Mucosa of stomach (tissue), 1 donor: Measurements from ENCODE around the gene SMIM9.
"Not testable (repeated sequence)": the region's sequence is repeated elsewhere in the genome, so short reads cannot be mapped to it uniquely, and the experiment has no call there.

Source experiments
- H3K27me3 ChIP-seq: one replicate; pipeline ENCODE4 v1.7.0; 2013; ENCODE audit warnings: mild to moderate bottlenecking, low read length; ENCODE audit not compliant: control insufficient read depth, insufficient read depth
- H3K36me3 ChIP-seq: one replicate; pipeline ENCODE4 v1.7.0; 2013; ENCODE audit warnings: low read length; ENCODE audit not compliant: control insufficient read depth, insufficient read depth
- H3K4me1 ChIP-seq: one replicate; pipeline ENCODE4 v1.7.0; 2013; ENCODE audit warnings: mild to moderate bottlenecking, low read length; ENCODE audit not compliant: control insufficient read depth, insufficient read depth
- H3K4me3 ChIP-seq: one replicate; pipeline ENCODE4 v1.7.0; 2013; ENCODE audit warnings: low read length
- H3K9ac ChIP-seq: one replicate; pipeline ENCODE4 v1.7.0; 2013; ENCODE audit warnings: mild to moderate bottlenecking, low read length, moderate library complexity
- H3K9me3 ChIP-seq: one replicate; pipeline ENCODE4 v1.7.0; 2013; ENCODE audit warnings: mild to moderate bottlenecking, low read length, moderate library complexity; ENCODE audit not compliant: control insufficient read depth
- donor health status: Pancreatic carcinoma.

SMIM9 gene

DNA sequence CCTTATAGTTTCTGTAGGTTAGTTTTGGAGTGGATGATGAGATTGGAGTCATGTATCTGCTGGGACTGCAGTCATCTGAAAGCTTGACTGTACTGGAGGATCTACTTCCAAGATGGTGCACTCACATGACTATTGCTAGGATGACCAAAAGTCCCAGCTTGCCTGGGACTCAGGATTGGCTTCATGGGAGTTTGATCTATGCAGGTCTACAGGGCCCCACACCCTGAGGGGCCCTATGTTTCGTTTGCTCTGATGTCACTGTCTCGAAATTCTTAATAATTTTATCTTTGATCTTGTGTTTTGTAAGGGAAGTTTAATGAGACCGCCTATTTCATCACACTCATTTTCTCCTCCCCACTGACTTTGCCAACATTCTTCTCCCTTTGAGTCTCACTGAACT is at the start of gene SMIM9:
SMIM9 (minus strand) TSS at position 101 of the 400 bp plus-strand sequence. CDS start 3,806 bp downstream, outside the sequence.
- Histone ChIP-seq H3K9ac (no peak within 1 kb of the TSS), H3K4me3 (no peak within 1 kb of the TSS), H3K4me1 (no peaks in the 10 kb centered on the region), H3K36me3 (no peaks in the 10 kb centered on the region), H3K9me3 (no peaks in the 10 kb centered on the region), H3K27me3 (no peaks in the 10 kb centered on the region)

GRCh38 chrX:154884069-154884468 is 49.6 kb upstream of the SMIM9 start:
- H3K4me3 ChIP-seq, H3K27me3 ChIP-seq, H3K9me3 ChIP-seq: not testable (repeated sequence)

GRCh38 chrX:154873329-154873728 is 38.9 kb upstream of the SMIM9 start:
- Histone ChIP-seq H3K36me3 (no peaks in the 10 kb centered on the region), H3K27me3 (no peaks in the 10 kb centered on the region)

More at GRCh38 chrX:154884069-154884468, 49.6 kb upstream of the SMIM9 start:
- not testable (repeated sequence) for H3K36me3 ChIP-seq, H3K4me1 ChIP-seq, H3K9ac ChIP-seq

DNA sequence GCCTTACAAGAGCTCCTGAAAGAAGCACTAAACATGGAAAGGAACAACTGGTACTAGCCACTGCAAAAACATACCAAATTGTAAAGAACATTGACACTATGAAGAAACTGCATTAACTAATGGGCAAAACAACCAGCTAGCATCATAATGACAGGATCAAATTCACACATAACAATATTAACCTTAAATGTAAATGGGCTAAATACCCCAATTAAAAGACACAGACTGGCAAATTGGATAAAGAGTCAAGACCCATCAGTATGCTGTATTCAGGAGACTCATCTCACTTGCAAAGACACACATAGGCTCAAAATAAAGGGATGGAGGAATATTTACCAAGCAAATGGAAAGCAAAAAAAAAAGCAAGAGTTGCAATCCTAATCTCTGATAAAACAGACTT is 34.1 kb upstream of the SMIM9 start:
- H3K36me3 ChIP-seq, H3K9me3 ChIP-seq, H3K4me1 ChIP-seq, H3K9ac ChIP-seq, H3K27me3 ChIP-seq, H3K4me3 ChIP-seq: not testable (repeated sequence)

More at GRCh38 chrX:154873329-154873728, 38.9 kb upstream of the SMIM9 start:
- Histone ChIP-seq H3K9ac (no peak overlapping the region), H3K4me3 (no peak overlapping the region), H3K4me1 (no peaks in the 10 kb centered on the region), H3K9me3 (no peaks in the 10 kb centered on the region)

DNA sequence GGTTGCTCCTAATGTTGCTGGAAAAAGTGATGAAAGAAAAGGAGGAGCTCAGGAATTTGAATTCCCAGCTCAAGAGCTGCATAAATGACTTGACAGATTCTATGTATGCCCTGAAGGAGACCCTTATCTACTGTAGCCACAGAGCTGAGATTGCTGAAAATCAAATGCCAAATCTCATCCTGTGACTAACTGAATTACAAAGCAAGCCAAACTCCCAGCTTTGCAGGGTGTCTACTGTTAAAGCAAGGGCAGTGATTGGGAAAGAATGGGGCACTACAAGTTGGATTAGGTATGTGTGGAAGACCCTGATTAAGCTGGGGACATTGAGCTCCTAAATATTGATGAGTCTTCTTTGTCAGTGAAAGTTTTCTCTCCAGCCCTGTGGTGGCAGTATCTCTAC is 20.8 kb upstream of the SMIM9 start:
- Histone ChIP-seq H3K36me3 (no peaks in the 10 kb centered on the region), H3K4me1 (no peaks in the 10 kb centered on the region), H3K4me3 (no peak overlapping the region), H3K27me3 (no peaks in the 10 kb centered on the region), H3K9me3 (no peaks in the 10 kb centered on the region), H3K9ac (no peak overlapping the region)

DNA sequence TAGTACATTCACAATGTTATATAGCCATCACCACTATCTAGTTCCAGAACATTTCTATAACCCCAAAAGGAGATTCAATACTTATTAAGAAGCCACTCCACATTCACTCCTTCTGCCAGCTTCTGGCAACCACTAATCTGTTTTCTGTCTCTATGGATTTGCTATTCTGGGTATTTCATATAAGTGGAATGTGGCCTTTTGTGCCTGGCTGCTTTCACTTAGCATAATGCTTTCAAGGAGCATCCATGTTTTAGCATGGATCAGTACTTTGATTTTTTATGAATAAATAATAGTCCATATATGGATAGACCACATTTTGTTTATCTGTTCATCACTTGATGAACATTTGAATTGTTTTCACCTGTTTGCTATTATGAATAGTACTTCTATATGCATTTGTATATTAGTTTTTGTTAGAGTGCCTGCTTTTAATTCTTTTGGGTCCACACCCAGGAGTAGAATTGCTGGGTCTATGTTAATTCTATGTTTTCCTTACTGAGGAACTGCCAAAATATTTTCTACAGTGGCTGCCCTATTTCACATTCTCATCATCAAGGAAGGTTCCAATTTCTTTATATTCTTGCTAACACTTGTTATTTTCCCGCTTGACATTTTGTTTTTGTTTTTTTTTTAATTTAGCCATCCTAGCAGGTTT is 16.6 kb upstream of the SMIM9 start:
- Histone ChIP-seq H3K4me3 (no peak overlapping the region), H3K27me3 (no peaks in the 10 kb centered on the region), H3K9me3 (no peaks in the 10 kb centered on the region), H3K9ac (no peak overlapping the region), H3K36me3 (no peaks in the 10 kb centered on the region), H3K4me1 (no peaks in the 10 kb centered on the region)

DNA sequence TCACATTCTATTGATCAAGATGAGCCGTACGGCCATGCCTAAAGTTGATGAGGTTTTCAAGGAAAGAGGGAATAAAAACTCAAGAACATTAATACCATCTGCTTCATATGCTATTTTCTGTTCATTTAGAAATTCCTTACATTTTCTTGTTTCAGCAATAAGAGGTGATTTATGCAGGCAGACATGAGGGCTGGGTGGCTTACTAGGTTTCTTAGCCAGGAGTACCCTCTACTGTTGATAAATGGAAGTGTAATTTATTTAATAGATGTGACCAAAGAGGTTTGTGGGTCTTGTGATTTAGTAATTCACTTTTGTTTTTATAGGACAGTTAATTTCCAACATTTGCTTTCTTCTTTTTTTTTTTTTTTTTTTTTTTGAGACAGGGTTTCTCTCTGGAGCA is 6.4 kb upstream of the SMIM9 start:
- Histone ChIP-seq H3K4me3 (no peak overlapping the region), H3K27me3 (no peaks in the 10 kb centered on the region), H3K9ac (no peak overlapping the region), H3K36me3 (no peaks in the 10 kb centered on the region), H3K4me1 (no peaks in the 10 kb centered on the region), H3K9me3 (no peaks in the 10 kb centered on the region)

DNA sequence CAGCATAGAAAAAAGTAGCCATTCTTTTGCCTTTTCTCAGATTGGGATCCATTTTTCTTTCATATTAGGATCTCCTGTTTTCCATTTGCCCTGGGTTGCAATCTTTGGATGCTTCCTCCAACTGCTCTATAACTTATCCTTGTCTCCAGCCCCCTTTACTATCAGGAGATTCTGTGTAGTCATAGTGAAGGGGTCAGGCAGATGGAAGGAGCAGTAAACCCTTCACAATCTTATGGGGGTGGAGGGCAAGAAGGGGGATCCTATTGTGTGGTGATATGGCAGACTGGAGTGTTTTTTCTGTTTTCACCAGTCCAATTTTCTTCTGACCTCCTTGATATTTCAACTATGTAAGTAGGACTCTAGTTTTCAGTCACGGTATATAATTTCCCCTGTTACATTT is 1.7 kb upstream of the SMIM9 start:
- no peaks in the 10 kb centered on the region for H3K27me3 ChIP-seq
- H3K4me3 ChIP-seq = no peak overlapping the region
- H3K36me3 ChIP-seq = no peaks in the 10 kb centered on the region
- no peaks in the 10 kb centered on the region for H3K4me1 ChIP-seq
- H3K9me3 ChIP-seq = no peaks in the 10 kb centered on the region
- no peak overlapping the region for H3K9ac ChIP-seq

DNA sequence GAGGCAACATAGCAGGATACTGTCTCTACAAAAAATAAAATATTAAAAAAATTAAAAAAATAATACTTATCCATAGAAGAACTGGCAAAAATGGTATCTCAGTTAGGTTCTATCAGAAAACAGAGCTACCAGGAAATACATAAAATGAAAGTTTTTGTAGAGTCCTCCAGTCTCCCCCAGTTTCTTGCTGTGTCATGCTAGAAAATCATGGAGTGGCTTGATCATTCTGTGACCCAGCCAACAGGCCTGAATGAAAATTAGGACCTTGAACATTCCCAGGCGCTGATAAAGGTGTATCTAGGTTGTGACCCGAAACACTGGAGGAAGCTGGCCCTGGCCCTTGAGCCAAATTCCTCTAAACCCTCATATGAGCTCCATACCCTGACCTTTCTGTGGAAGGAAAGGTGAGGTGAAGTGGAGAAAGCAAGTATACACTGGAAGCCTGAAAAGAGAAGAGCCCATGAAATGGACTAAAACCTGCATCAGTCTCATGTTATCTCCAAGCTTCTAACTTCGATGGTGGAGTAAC is 652 bp downstream of the SMIM9 start:
- H3K27me3 ChIP-seq = no peaks in the 10 kb centered on the region
- no peak overlapping the region for H3K9ac ChIP-seq
- no peak overlapping the region for H3K4me3 ChIP-seq
- H3K36me3 ChIP-seq = no peaks in the 10 kb centered on the region
- H3K4me1 ChIP-seq = no peaks in the 10 kb centered on the region
- H3K9me3 ChIP-seq = no peaks in the 10 kb centered on the region

GRCh38 chrX:154829926-154830442 is 4.5 kb downstream of the SMIM9 start:
- Histone ChIP-seq H3K9ac (no peak overlapping the region), H3K4me1 (no peaks in the 10 kb centered on the region), H3K36me3 (no peaks in the 10 kb centered on the region), H3K4me3 (no peak overlapping the region), H3K9me3 (no peaks in the 10 kb centered on the region), H3K27me3 (no peaks in the 10 kb centered on the region)

- Histone ChIP-seq H3K9me3 (no peaks in the 10 kb centered on the region), H3K36me3 (no peaks in the 10 kb centered on the region), H3K27me3 (no peaks in the 10 kb centered on the region), H3K9ac (no peak overlapping the region), H3K4me3 (no peak overlapping the region), H3K4me1 (no peaks in the 10 kb centered on the region)
These were observed 5.3 kb downstream of the SMIM9 start for GRCh38 chrX:154829134-154829533.

- no peaks in the 10 kb centered on the region for H3K27me3 ChIP-seq
- H3K4me3 ChIP-seq = no peak overlapping the region
- no peak overlapping the region for H3K9ac ChIP-seq
These were observed 6.5 kb downstream of the SMIM9 start for GRCh38 chrX:154828016-154828408.

More at GRCh38 chrX:154828016-154828408, 6.5 kb downstream of the SMIM9 start:
- Histone ChIP-seq H3K36me3 (no peaks in the 10 kb centered on the region), H3K4me1 (no peaks in the 10 kb centered on the region), H3K9me3 (no peaks in the 10 kb centered on the region)
